HEK293 (cell line): ENCODE results near the gene GFOD1.

Experiments used
- CTCF ChIA-PET: fragments of 350-600 bp; formaldehyde crosslinking; extraction: SDS; loops from one replicate; lab custom pipeline; 2021; ENCODE audit warnings: antibody characterized with exemption; lab: Yijun Ruan, JAX
- POLR2A ChIA-PET: fragments of 300-600 bp; formaldehyde crosslinking; extraction: SDS; loops from one replicate; lab custom pipeline; 2020; ENCODE audit warnings: antibody characterized with exemption, inconsistent platforms; lab: Yijun Ruan, JAX
- H3K27ac ChIP-seq: fragments of 200-500 bp; sonication (Bioruptor generic); 2 replicates; pipeline ENCODE4 v1.5.1; 2014; ENCODE audit warnings: low read depth, low read length, control low read depth, inconsistent platforms; ENCODE audit errors: extremely low read depth
- H3K36me3 ChIP-seq, 2 experiments: fragments of 200-500 bp in 1 of 2; sonication (Bioruptor generic) in 1 of 2; 1 replicate in 1 of 2; 2 replicates in 1 of 2; pipeline ENCODE4 v1.5.1; 2014 to 2017; ENCODE audit warnings: inconsistent platforms in 2 of 2, low read length in 2 of 2; ENCODE audit not compliant: control insufficient read depth in 2 of 2, insufficient read depth in 1 of 2
- H3K4me1 ChIP-seq: fragments of 200-500 bp; sonication (Bioruptor generic); 2 replicates; pipeline ENCODE4 v1.5.1; 2014; ENCODE audit warnings: mild to moderate bottlenecking, low read length, inconsistent platforms; ENCODE audit not compliant: control insufficient read depth, insufficient read depth
- H3K4me3 ChIP-seq: 2 replicates; pipeline ENCODE4 v1.5.1; 2011; ENCODE audit warnings: low read depth, mild to moderate bottlenecking, control low read depth, low read length, moderate library complexity
- H3K9me3 ChIP-seq: fragments of 200-500 bp; sonication (Bioruptor generic); 2 replicates; pipeline ENCODE4 v1.5.1; 2014; ENCODE audit warnings: low read depth, low read length, inconsistent platforms; ENCODE audit not compliant: control insufficient read depth, insufficient read depth
- AEBP2 ChIP-seq: fragments of 450-650 bp; formaldehyde crosslinking; IDR thresholded peaks from 2 replicates; pipeline ENCODE4 v1.5.1; 2016; ENCODE audit warnings: missing biosample characterization, missing genetic modification characterization, borderline replicate concordance
- HOXC10 ChIP-seq: sonication (generic); formaldehyde crosslinking; IDR thresholded peaks from 2 replicates; pipeline ENCODE4 v1.8.1; 2023; ENCODE audit warnings: mild to moderate bottlenecking, missing genetic modification reagents
- KLF16 ChIP-seq: fragments of 450-650 bp; formaldehyde crosslinking; IDR thresholded peaks from 2 replicates; pipeline ENCODE4 v1.5.1; 2017; ENCODE audit warnings: missing biosample characterization, missing genetic modification characterization
- OSR2 ChIP-seq: fragments of 450-650 bp; formaldehyde crosslinking; IDR thresholded peaks from 2 replicates; pipeline ENCODE4 v1.5.1; 2016; ENCODE audit warnings: missing biosample characterization, missing genetic modification characterization
- SCRT1 ChIP-seq: fragments of 450-650 bp; formaldehyde crosslinking; IDR thresholded peaks from 2 replicates; pipeline ENCODE4 v1.5.1; 2016; ENCODE audit warnings: missing biosample characterization, missing genetic modification characterization, borderline replicate concordance
- ZFP3 ChIP-seq: fragments of 450-650 bp; formaldehyde crosslinking; IDR thresholded peaks from 2 replicates; pipeline ENCODE4 v1.5.1; 2016; ENCODE audit warnings: low read depth, missing biosample characterization, missing genetic modification characterization
- ZNF133 ChIP-seq: fragments of 450-650 bp; formaldehyde crosslinking; IDR thresholded peaks from 2 replicates; pipeline ENCODE4 v1.5.1; 2016; ENCODE audit warnings: missing biosample characterization, missing genetic modification characterization
- ZNF266 ChIP-seq: fragments of 450-650 bp; formaldehyde crosslinking; IDR thresholded peaks from 2 replicates; pipeline ENCODE4 v1.5.1; 2016; ENCODE audit warnings: missing biosample characterization, missing genetic modification characterization, low read depth
- ZNF292 ChIP-seq: fragments of 450-650 bp; formaldehyde crosslinking; IDR thresholded peaks from 2 replicates; pipeline ENCODE4 v1.5.1; 2016; ENCODE audit warnings: low read depth, missing biosample characterization, missing genetic modification characterization, borderline replicate concordance
- ZNF341 ChIP-seq: fragments of 450-650 bp; formaldehyde crosslinking; IDR thresholded peaks from 2 replicates; pipeline ENCODE4; 2016; ENCODE audit warnings: low read depth, missing biosample characterization, missing genetic modification characterization
- ZNF37A ChIP-seq: fragments of 450-650 bp; IDR thresholded peaks from 2 replicates; pipeline ENCODE4 v1.5.1; 2018; ENCODE audit warnings: missing biosample characterization, missing genetic modification characterization
- ZNF423 ChIP-seq: fragments of 450-650 bp; formaldehyde crosslinking; IDR thresholded peaks from 2 replicates; pipeline ENCODE4 v1.5.1; 2016; ENCODE audit warnings: missing biosample characterization, missing genetic modification characterization
- ZNF48 ChIP-seq: fragments of 450-650 bp; formaldehyde crosslinking; IDR thresholded peaks from 2 replicates; pipeline ENCODE4 v1.5.1; 2016; ENCODE audit warnings: missing biosample characterization, missing genetic modification characterization
- ZNF514 ChIP-seq: fragments of 450-650 bp; formaldehyde crosslinking; IDR thresholded peaks from 2 replicates; pipeline ENCODE4 v1.5.1; 2016; ENCODE audit warnings: missing biosample characterization, missing genetic modification characterization
- ZNF596 ChIP-seq: fragments of 450-650 bp; IDR thresholded peaks from 2 replicates; pipeline ENCODE4 v1.5.0; 2018; ENCODE audit warnings: missing biosample characterization, mild to moderate bottlenecking, missing genetic modification characterization, moderate library complexity
- ZNF610 ChIP-seq: fragments of 450-650 bp; formaldehyde crosslinking; IDR thresholded peaks from 2 replicates; pipeline ENCODE4 v1.5.1; 2016; ENCODE audit warnings: missing biosample characterization, missing genetic modification characterization, borderline replicate concordance
- ZNF707 ChIP-seq: fragments of 450-650 bp; formaldehyde crosslinking; IDR thresholded peaks from 2 replicates; pipeline ENCODE4 v1.5.1; 2016; ENCODE audit warnings: missing biosample characterization, missing genetic modification characterization
- ZNF747 ChIP-seq: fragments of 450-650 bp; formaldehyde crosslinking; IDR thresholded peaks from 2 replicates; pipeline ENCODE4 v1.5.1; 2016; ENCODE audit warnings: missing biosample characterization, missing genetic modification characterization
- ZNF776 ChIP-seq: fragments of 450-650 bp; formaldehyde crosslinking; IDR thresholded peaks from 2 replicates; pipeline ENCODE4 v1.5.0; 2017; ENCODE audit warnings: missing biosample characterization, missing genetic modification characterization, borderline replicate concordance
- ZSCAN23 ChIP-seq: fragments of 450-650 bp; formaldehyde crosslinking; IDR thresholded peaks from 2 replicates; pipeline ENCODE4 v1.5.1; 2016; ENCODE audit warnings: missing biosample characterization, missing genetic modification characterization
- TF ChIP-seq, protein P1 (sequence below): fragments of 450-650 bp; formaldehyde crosslinking; optimal IDR thresholded peaks from 2 replicates; pipeline ENCODE3; 2016; ENCODE audit warnings: missing biosample characterization, mild to moderate bottlenecking, missing genetic modification characterization

GFOD1 gene

DNA sequence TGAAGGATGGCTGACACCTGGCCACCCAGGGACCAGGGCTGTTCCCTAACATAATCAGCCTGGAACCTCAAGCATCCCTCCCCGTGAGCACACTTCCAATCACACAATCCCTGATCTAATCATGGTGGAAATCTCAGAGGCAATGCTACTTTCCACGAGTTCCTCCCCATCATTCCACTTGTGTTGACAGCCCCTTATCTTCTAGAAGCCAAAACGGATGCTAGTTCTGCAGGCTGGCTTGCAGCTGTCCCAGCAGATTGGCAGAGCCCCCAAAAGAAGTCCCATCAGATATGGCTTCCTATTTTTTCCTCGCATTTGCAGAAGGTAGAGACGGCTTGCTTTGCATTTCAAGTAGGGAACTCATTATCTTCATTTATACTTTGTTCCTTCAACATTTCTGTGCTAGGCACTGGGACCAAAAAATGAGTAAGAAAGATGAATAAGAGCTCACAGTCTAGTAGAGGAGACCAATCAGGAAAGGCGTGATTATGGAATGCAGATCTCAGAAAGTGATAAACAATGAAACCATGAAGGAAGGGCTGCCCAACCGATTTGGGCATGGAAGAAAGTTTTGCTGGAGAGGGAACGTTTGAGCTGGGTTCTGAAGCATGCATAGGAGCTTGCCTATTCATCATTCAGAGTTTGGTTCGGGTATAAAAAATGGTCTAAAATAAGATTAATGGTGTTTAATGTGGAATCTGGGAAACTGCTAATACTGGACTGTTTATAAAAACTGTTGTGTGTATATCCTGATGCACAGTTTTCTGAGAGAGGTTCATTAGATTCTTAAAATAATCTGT lies 114.5 kb downstream of the GFOD1 start:
- Histone ChIP-seq H3K4me1 (peaks cover 4% of the 10 kb centered on the region), H3K9me3 (no peaks in the 10 kb centered on the region), H3K36me3 (no peaks in the 10 kb centered on the region), H3K27ac (no peak overlapping the region), H3K4me3 (no peak overlapping the region)
- TF ChIP-seq, protein P1, sequence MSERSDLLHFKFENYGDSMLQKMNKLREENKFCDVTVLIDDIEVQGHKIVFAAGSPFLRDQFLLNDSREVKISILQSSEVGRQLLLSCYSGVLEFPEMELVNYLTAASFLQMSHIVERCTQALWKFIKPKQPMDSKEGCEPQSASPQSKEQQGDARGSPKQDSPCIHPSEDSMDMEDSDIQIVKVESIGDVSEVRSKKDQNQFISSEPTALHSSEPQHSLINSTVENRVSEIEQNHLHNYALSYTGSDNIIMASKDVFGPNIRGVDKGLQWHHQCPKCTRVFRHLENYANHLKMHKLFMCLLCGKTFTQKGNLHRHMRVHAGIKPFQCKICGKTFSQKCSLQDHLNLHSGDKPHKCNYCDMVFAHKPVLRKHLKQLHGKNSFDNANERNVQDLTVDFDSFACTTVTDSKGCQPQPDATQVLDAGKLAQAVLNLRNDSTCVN (tag by site-specific recombination) = no peak
- TF ChIP-seq ZNF341 (tag by site-specific recombination) (0 out of 2 replicates have a peak, but pooled peaks have one; percentile 24), ZFP3 (tag by site-specific recombination) (peak; percentile 93)
- CTCF ChIA-PET = interaction anchor here (0.9 kb wide), 1 partner anchor 202 kb away, joined by 4 read pairs; the partner anchor contains the start of gene SIRT5
- POLR2A ChIA-PET = interaction anchor here (0.6 kb wide), 2 partner anchors 39 to 45 kb away, joined by 3 read pairs; partner anchors contain the start of gene TBC1D7

DNA sequence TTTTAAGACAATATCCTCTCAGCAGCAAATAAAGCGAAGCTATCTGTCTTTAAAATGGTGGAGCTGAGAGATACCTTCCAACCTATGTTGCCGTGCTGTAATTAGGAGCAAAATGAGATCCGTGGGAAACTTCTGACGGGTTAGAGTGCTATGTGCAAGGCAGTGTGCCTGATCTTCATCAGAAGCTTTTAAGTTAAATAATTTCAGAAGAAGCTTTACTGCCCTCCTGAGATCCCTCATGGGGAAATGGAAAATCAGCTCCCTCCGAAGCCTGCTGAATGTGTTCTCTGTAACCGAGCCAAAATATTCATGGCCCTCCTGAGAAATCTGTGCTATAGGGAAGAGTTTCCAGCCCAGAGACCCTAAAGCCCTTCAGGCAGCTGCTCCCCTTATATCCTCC lies 115.3 kb downstream of the GFOD1 start:
- H3K4me1 ChIP-seq = peaks cover 10% of the 10 kb centered on the region
- no peak overlapping the region for H3K4me3 ChIP-seq
- ChIA-PET POLR2A (interaction anchor here (0.6 kb wide), 2 partner anchors 39 to 44 kb away, joined by 3 read pairs; partner anchors contain the start of gene TBC1D7), CTCF (interaction anchor here (0.5 to 0.9 kb wide), 2 partner anchors 193 to 202 kb away, joined by 3 to 4 read pairs; partner anchors contain the start of gene SIRT5)
- no peaks in the 10 kb centered on the region for H3K36me3 ChIP-seq
- no peak overlapping the region; the same call in 1 of the 2 replicates for H3K27ac ChIP-seq
- no peak for TF ChIP-seq ZNF776 (tag by site-specific recombination)
- no peak for TF ChIP-seq ZNF37A (tag by site-specific recombination)
- TF ChIP-seq ZNF610 = no peak
- TF ChIP-seq ZSCAN23 = no peak
- TF ChIP-seq HOXC10 (CRISPR knock-in tag) = no peak
- no peak for TF ChIP-seq SCRT1 (tag by site-specific recombination)
- no peak for TF ChIP-seq ZNF133 (tag by site-specific recombination)
- no peaks in the 10 kb centered on the region for H3K9me3 ChIP-seq

- no peaks in the 10 kb centered on the region for H3K36me3 ChIP-seq
- CTCF ChIA-PET = interaction anchor here (0.5 kb wide), 1 partner anchor 194 kb away, joined by 3 read pairs; no protein-coding TSS in a partner anchor
- no peak overlapping the region for H3K4me3 ChIP-seq
- POLR2A ChIA-PET = no interaction called here
- no peaks in the 10 kb centered on the region for H3K9me3 ChIP-seq
- H3K27ac ChIP-seq = no peak overlapping the region; the same call in 1 of the 2 replicates
- H3K4me1 ChIP-seq = peaks cover 10% of the 10 kb centered on the region
- TF ChIP-seq ZNF266 (tag by site-specific recombination) = no peak
- TF ChIP-seq ZNF707 (tag by site-specific recombination) = no peak
- no peak for TF ChIP-seq OSR2 (tag by site-specific recombination)
- TF ChIP-seq KLF16 (tag by site-specific recombination) = no peak
- TF ChIP-seq AEBP2 (tag by site-specific recombination) = no peak
- no peak for TF ChIP-seq ZNF514 (tag by site-specific recombination)
- no peak for TF ChIP-seq ZNF423 (tag by site-specific recombination)
- TF ChIP-seq HOXC10 (CRISPR knock-in tag) = no peak
- TF ChIP-seq ZNF747 (tag by site-specific recombination) = no peak
- TF ChIP-seq ZNF292 (tag by site-specific recombination) = no peak
- no peak for TF ChIP-seq ZNF48
- TF ChIP-seq ZNF596 = no peak
- TF ChIP-seq, all 188 proteins: peak for 0
These were observed 115.9 kb downstream of the GFOD1 start for GRCh38 chr6:13371421-13372072.
